Fibroblast of the aortic adventitia (primary cell): ENCODE data around the gene ATP10A. TPM values are rescaled to one million over a fixed set of nuclear protein-coding genes. Genes with fewer than 3 reads are reported as not detected.

Experiments used
- DNase-seq: peaks from one replicate; pipeline ENCODE4 v3.0.0-alpha.2; 2010; ENCODE audit warnings: low read depth
- H3K4me3 ChIP-seq: 2 replicates; pipeline ENCODE4 v1.5.1; 2011; ENCODE audit warnings: low read depth, mild to moderate bottlenecking, control low read depth, low read length, moderate library complexity
- CTCF ChIP-seq: IDR thresholded peaks from 2 replicates; pipeline ENCODE4 v1.5.1; 2011; ENCODE audit warnings: mild to moderate bottlenecking, low read length, control low read depth, inconsistent platforms; ENCODE audit not compliant: insufficient read depth
- total RNA-seq: library from RNA; depleted of rRNA; stranded (reverse); fragments of >200 nt; gene quantifications from 2 replicates; pipeline ENCODE4 v1.2.3, GENCODE V29; 2012; ENCODE audit warnings: low replicate concordance

Gene ATP10A
- total RNA-seq, 1 donor: 4.4 TPM

GRCh38 chr15:25795061-25795460, 68.1 kb downstream of the ATP10A start:
- H3K4me3 ChIP-seq: no peak overlapping the region
- no peak for DNase-seq
- TF ChIP-seq CTCF: no peak

DNA sequence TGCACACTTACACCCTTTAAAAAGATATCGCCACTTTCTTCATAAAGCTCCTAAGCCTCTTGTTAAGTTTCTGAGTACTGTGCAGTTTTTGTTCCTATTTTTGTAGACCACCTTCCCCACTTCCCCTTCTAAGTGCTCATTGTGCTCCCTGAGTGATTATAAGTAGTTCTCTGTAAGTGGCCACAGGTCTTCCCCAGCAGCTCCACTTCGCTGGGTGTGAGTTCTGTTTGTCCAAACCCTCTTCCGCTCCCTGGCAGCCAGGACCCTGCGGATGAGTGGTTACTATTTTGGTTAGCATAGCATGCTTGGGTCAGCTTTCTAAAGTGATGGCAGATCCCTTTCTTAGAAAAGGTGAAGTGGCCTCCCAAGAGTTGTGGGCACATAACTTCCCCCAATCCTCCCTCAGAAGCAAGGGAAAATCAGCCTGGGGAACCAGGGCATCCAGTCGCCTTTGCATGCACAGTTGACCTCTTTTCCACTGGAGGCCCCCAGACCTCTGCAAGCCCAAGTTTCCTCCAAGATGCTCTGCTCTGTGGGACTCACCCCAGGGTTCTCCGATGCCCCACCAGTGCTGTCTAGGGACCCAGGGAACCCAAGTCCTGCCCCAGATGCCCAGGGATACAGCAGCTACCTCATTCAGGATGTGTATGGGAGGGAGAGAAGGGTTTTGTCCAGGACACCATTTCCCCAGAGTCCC, 69.6 kb downstream of the ATP10A start:
- no peak overlapping the region for H3K4me3 ChIP-seq
- no peak for TF ChIP-seq CTCF
- no peak for DNase-seq

DNA sequence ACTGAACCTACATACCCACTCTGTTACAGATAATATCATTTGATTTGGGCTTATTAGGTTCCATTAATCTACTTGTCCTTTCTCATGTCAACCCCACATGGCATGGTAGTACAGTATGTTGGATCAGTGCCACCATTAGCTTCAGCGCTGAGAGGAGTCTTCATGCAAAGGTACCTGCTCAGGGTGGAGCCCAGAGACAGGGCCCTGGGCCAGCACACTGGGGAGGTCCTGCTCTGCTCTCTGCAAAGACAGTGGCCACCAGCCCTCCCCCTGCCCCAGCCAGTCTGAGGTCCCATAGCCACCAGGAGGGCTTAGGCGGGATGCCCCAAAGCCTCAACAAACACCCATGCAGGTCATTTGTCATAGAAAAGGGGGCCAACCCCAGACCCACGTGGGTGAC, 71.0 kb downstream of the ATP10A start:
- no peak overlapping the region for H3K4me3 ChIP-seq
- DNase-seq: no peak
- TF ChIP-seq CTCF: no peak

- DNase-seq: peak; percentile 93
- TF ChIP-seq CTCF: peak; percentile 30
- peak overlapping the region; percentile 44 for H3K4me3 ChIP-seq
Observed at GRCh38 chr15:25790000-25790660, 73.0 kb downstream of the ATP10A start.

- DNase-seq: no peak
- peak overlapping the region; percentile 42 for H3K4me3 ChIP-seq
- no peak for TF ChIP-seq CTCF
Observed at GRCh38 chr15:25789616-25789999, 73.5 kb downstream of the ATP10A start.

- DNase-seq: peak; percentile 90
- no peak overlapping the region for H3K4me3 ChIP-seq
- TF ChIP-seq CTCF: no peak
Observed at GRCh38 chr15:25789211-25789610, 73.9 kb downstream of the ATP10A start.
